Measurements from ENCODE around the gene CROCC2. TPM values are rescaled to one million over a fixed set of nuclear protein-coding genes. Genes with fewer than 3 reads are reported as not detected.

The CROCC2 gene
- polyA plus RNA-seq, 2 of the 4 experiments (the other 2 are of a cell fraction), result not detected

- Histone ChIP-seq H3K4me1 (0 out of 3 replicates have a peak, but pooled peaks cover 4% of the 10 kb centered on the region), H3K9me3 (no peaks in the 10 kb centered on the region), H3K27ac (no peak overlapping the region), H3K4me2 (no peak overlapping the region), H3K4me3 (no peak overlapping the region)
- DNase-seq (ENCODE audit: low read depth in 1 of 2, low spot score in 1 of 2) (no peak), ATAC-seq (no peak), FAIRE-seq (no peak)
- no peak for TF ChIP-seq ZSCAN20 (CRISPR knock-in tag; IDR thresholded peaks at IDR 0.05)
- TF ChIP-seq PBX3 (IDR thresholded peaks at IDR 0.05), result no peak
- TF ChIP-seq JUNB (IDR thresholded peaks at IDR 0.05), result no peak
- TF ChIP-seq KDM5A (IDR thresholded peaks at IDR 0.05), result no peak
- no peak for TF ChIP-seq RARB (CRISPR knock-in tag; IDR thresholded peaks at IDR 0.05)
- TF ChIP-seq E2F6 (IDR thresholded peaks at IDR 0.05; ENCODE audit: borderline replicate concordance, low read depth), result no peak
- no peak for TF ChIP-seq REST (IDR thresholded peaks at IDR 0.05)
- TF ChIP-seq HMGXB4 (CRISPR knock-in tag; IDR thresholded peaks at IDR 0.05; ENCODE audit: borderline replicate concordance), result no peak
- no peak for TF ChIP-seq POLR2A (IDR thresholded peaks at IDR 0.05; ENCODE audit: low read length)
- no peak for TF ChIP-seq KDM1A (IDR thresholded peaks at IDR 0.05; ENCODE audit: low read depth)
- TF ChIP-seq MAX (IDR thresholded peaks at IDR 0.05), result no peak
- TF ChIP-seq POLR2AphosphoS2 (conservative IDR thresholded peaks at IDR 0.05; ENCODE audit: low read length), result no peak
- TF ChIP-seq ZC3H11A (IDR thresholded peaks at IDR 0.05), result no peak
- TF ChIP-seq NR3C1 (IDR thresholded peaks at IDR 0.05), result no peak
- no peak for TF ChIP-seq FOXS1 (CRISPR knock-in tag; IDR thresholded peaks at IDR 0.05)
- TF ChIP-seq ESRRA (IDR thresholded peaks at IDR 0.05; ENCODE audit: borderline replicate concordance, low read length), result no peak
- no peak for TF ChIP-seq RAD21 (conservative IDR thresholded peaks at IDR 0.05 in 1 of 2, IDR thresholded peaks at IDR 0.05 in 1 of 2)
- TF ChIP-seq HOXA7 (CRISPR knock-in tag; IDR thresholded peaks at IDR 0.05), result no peak
- no peak for TF ChIP-seq ZFP36 (IDR thresholded peaks at IDR 0.05; ENCODE audit: borderline replicate concordance, partially characterized antibody)
- TF ChIP-seq FOSL2 (IDR thresholded peaks at IDR 0.05), result no peak
- no peak for TF ChIP-seq FOSL2 (CRISPR knock-in tag; IDR thresholded peaks at IDR 0.05)
- POLR2A ChIA-PET, result no interaction called here
- WGBS (ENCODE audit: missing lambda C conversion rate), result 62% methylated on average over 12 of the region's 16 CpGs
- CTCF ChIA-PET, result no interaction called here
Observed at GRCh38 chr2:240956171-240956934, 50.2 kb downstream of the CROCC2 start.
